Stimulated activated naive CD8-positive, alpha-beta T cell treated with anti-CD3 and anti-CD28 coated beads, Interleukin-15, amount 100 ng/mL, for 72 hours (primary cell): ENCODE results near the gene PPP4R2.

Experiments
- ATAC-seq: fragments of 150-1000 bp; cut with Tn5 transposase; 2 replicates; pipeline ENCODE4 v1.10.0; 2021; ENCODE audit warnings: mild to moderate bottlenecking, moderate library complexity
- DNase-seq, 2 donors: peaks; one replicate each; pipeline ENCODE4 v3.0.0; 2021 to 2022
- H3K27ac Mint-ChIP-seq, 2 donors: one replicate each; pipeline ENCODE4 v1.8.0; 2022; ENCODE audit warnings: mild to moderate bottlenecking in 2 of 2, mixed read lengths in 2 of 2, moderate library complexity in 2 of 2
- H3K27me3 Mint-ChIP-seq: one replicate; pipeline ENCODE4 v1.8.0; 2022; ENCODE audit warnings: mixed read lengths
- H3K4me1 Mint-ChIP-seq: one replicate; pipeline ENCODE4 v1.8.0; 2022; ENCODE audit warnings: mild to moderate bottlenecking, mixed read lengths
- H3K4me3 Mint-ChIP-seq, 2 donors: one replicate each; pipeline ENCODE4 v1.8.0; 2022; ENCODE audit warnings: mild to moderate bottlenecking in 2 of 2, mixed read lengths in 2 of 2, moderate library complexity in 1 of 2
- H3K9me3 Mint-ChIP-seq, 2 donors: one replicate each; pipeline ENCODE4 v1.8.0; 2022; ENCODE audit warnings: mixed read lengths in 2 of 2

PPP4R2 gene

GRCh38 chr3:73068419-73068818 is 71.8 kb downstream of the PPP4R2 start:
- Mint-ChIP-seq H3K27ac (no peak overlapping the region), H3K4me1 (peaks cover 26% of the 10 kb centered on the region), H3K4me3 (no peak overlapping the region), H3K27me3 (no peaks in the 10 kb centered on the region), H3K9me3 (no peaks in the 10 kb centered on the region)
- no peak for ATAC-seq
- no peak for DNase-seq

- Mint-ChIP-seq H3K4me3 (no peak overlapping the region), H3K4me1 (peaks cover 26% of the 10 kb centered on the region), H3K9me3 (no peaks in the 10 kb centered on the region), H3K27me3 (no peaks in the 10 kb centered on the region), H3K27ac (peak overlapping the region in 1 of 2 donors; percentile 25)
- ATAC-seq, result no peak
- no peak for DNase-seq
Measured at GRCh38 chr3:73069187-73069586, 72.6 kb downstream of the PPP4R2 start.

- H3K27me3 Mint-ChIP-seq, result no peaks in the 10 kb centered on the region
- no peaks in the 10 kb centered on the region for H3K9me3 Mint-ChIP-seq
- H3K4me3 Mint-ChIP-seq, result no peak overlapping the region
- peak overlapping the region in 1 of 2 donors; percentile 42 for H3K27ac Mint-ChIP-seq
- no peak for DNase-seq
- ATAC-seq, result no peak
- peaks cover 26% of the 10 kb centered on the region for H3K4me1 Mint-ChIP-seq
Measured at GRCh38 chr3:73069775-73070444, 73.3 kb downstream of the PPP4R2 start.

- Mint-ChIP-seq H3K27me3 (no peaks in the 10 kb centered on the region), H3K4me3 (no peak overlapping the region), H3K9me3 (no peaks in the 10 kb centered on the region), H3K27ac (peak overlapping the region in 1 of 2 donors; percentile 5), H3K4me1 (peaks cover 26% of the 10 kb centered on the region)
- DNase-seq, result no peak
- peak; percentile 43 for ATAC-seq
Measured at GRCh38 chr3:73070675-73071575, 74.3 kb downstream of the PPP4R2 start.

- Mint-ChIP-seq H3K9me3 (no peaks in the 10 kb centered on the region), H3K27ac (peak overlapping the region in 1 of 2 donors; percentile 54), H3K4me3 (no peak overlapping the region), H3K4me1 (peaks cover 26% of the 10 kb centered on the region), H3K27me3 (no peaks in the 10 kb centered on the region)
- DNase-seq, result no peak
- ATAC-seq, result no peak
Measured at GRCh38 chr3:73071952-73072351, 75.3 kb downstream of the PPP4R2 start.

GRCh38 chr3:73072634-73073033 is 76.0 kb downstream of the PPP4R2 start:
- Mint-ChIP-seq H3K27me3 (no peaks in the 10 kb centered on the region), H3K27ac (no peak overlapping the region), H3K4me1 (peaks cover 26% of the 10 kb centered on the region), H3K9me3 (no peaks in the 10 kb centered on the region), H3K4me3 (no peak overlapping the region)
- ATAC-seq (peak; percentile 23), DNase-seq (no peak)

GRCh38 chr3:73073091-73073707 is 76.6 kb downstream of the PPP4R2 start:
- H3K27ac Mint-ChIP-seq, result no peak overlapping the region
- H3K4me3 Mint-ChIP-seq, result no peak overlapping the region
- no peak for DNase-seq
- H3K27me3 Mint-ChIP-seq, result no peaks in the 10 kb centered on the region
- H3K9me3 Mint-ChIP-seq, result no peaks in the 10 kb centered on the region
- H3K4me1 Mint-ChIP-seq, result peaks cover 26% of the 10 kb centered on the region
- no peak for ATAC-seq

- Mint-ChIP-seq H3K4me3 (no peak overlapping the region), H3K27me3 (no peaks in the 10 kb centered on the region), H3K9me3 (no peaks in the 10 kb centered on the region), H3K27ac (peak overlapping the region in 1 of 2 donors; percentile 42), H3K4me1 (peaks cover 26% of the 10 kb centered on the region)
- no peak for ATAC-seq
- no peak for DNase-seq
Measured at GRCh38 chr3:73074781-73075180, 78.2 kb downstream of the PPP4R2 start.

- DNase-seq (no peak), ATAC-seq (no peak)
- Mint-ChIP-seq H3K27me3 (no peaks in the 10 kb centered on the region), H3K9me3 (no peaks in the 10 kb centered on the region), H3K27ac (no peak overlapping the region), H3K4me3 (no peak overlapping the region), H3K4me1 (peaks cover 9% of the 10 kb centered on the region)
Measured at GRCh38 chr3:73080216-73080966, 83.8 kb downstream of the PPP4R2 start.

- DNase-seq, result no peak
- Mint-ChIP-seq H3K4me1 (peaks cover 12% of the 10 kb centered on the region), H3K27ac (no peak overlapping the region), H3K4me3 (no peak overlapping the region), H3K9me3 (no peaks in the 10 kb centered on the region), H3K27me3 (no peaks in the 10 kb centered on the region)
- no peak for ATAC-seq
Measured at GRCh38 chr3:73081140-73081539, 84.5 kb downstream of the PPP4R2 start.

- Mint-ChIP-seq H3K9me3 (no peaks in the 10 kb centered on the region), H3K27ac (no peak overlapping the region), H3K4me1 (peaks cover 15% of the 10 kb centered on the region), H3K4me3 (no peak overlapping the region), H3K27me3 (no peaks in the 10 kb centered on the region)
- no peak for ATAC-seq
- DNase-seq, result no peak
Measured at GRCh38 chr3:73084170-73084569, 87.6 kb downstream of the PPP4R2 start.

- Mint-ChIP-seq H3K27me3 (no peaks in the 10 kb centered on the region), H3K4me1 (peaks cover 6% of the 10 kb centered on the region), H3K9me3 (no peaks in the 10 kb centered on the region), H3K4me3 (peak overlapping the region in 1 of 2 donors; percentile 23), H3K27ac (no peak overlapping the region)
- DNase-seq (peak; percentile 21 to 31), ATAC-seq (peak; percentile 52)
Measured at GRCh38 chr3:73086071-73086494, 89.5 kb downstream of the PPP4R2 start.

GRCh38 chr3:73094129-73094528 is 97.5 kb downstream of the PPP4R2 start:
- DNase-seq (no peak), ATAC-seq (no peak)
- no peaks in the 10 kb centered on the region for H3K27me3 Mint-ChIP-seq
- no peaks in the 10 kb centered on the region for H3K9me3 Mint-ChIP-seq
- no peak overlapping the region for H3K4me3 Mint-ChIP-seq
- H3K4me1 Mint-ChIP-seq, result peaks cover 9% of the 10 kb centered on the region
- no peak overlapping the region for H3K27ac Mint-ChIP-seq

GRCh38 chr3:73094951-73095350 is 98.3 kb downstream of the PPP4R2 start:
- H3K4me1 Mint-ChIP-seq, result peaks cover 9% of the 10 kb centered on the region
- H3K27ac Mint-ChIP-seq, result no peak overlapping the region
- H3K27me3 Mint-ChIP-seq, result no peaks in the 10 kb centered on the region
- DNase-seq, result no peak
- H3K9me3 Mint-ChIP-seq, result no peaks in the 10 kb centered on the region
- ATAC-seq, result no peak
- H3K4me3 Mint-ChIP-seq, result no peak overlapping the region

- DNase-seq (no peak), ATAC-seq (no peak)
- H3K9me3 Mint-ChIP-seq, result no peaks in the 10 kb centered on the region
- H3K4me1 Mint-ChIP-seq, result peaks cover 9% of the 10 kb centered on the region
- no peaks in the 10 kb centered on the region for H3K27me3 Mint-ChIP-seq
- no peak overlapping the region for H3K27ac Mint-ChIP-seq
- no peak overlapping the region for H3K4me3 Mint-ChIP-seq
Measured at GRCh38 chr3:73096169-73096568, 99.6 kb downstream of the PPP4R2 start.
